IMR-90 (cell line): ENCODE data around the gene PRCD. TPM values are rescaled to one million over a fixed set of nuclear protein-coding genes. Genes with fewer than 3 reads are reported as not detected.
"Not testable (repeated sequence)": the region's sequence is repeated elsewhere in the genome, so short reads cannot be mapped to it uniquely, and the experiment has no call there.

Experiments used
- ATAC-seq: fragments of 200-7000 bp; cut with Tn5 transposase; 2 replicates; pipeline ENCODE4 v1.9.1; 2020; ENCODE audit warnings: low read depth, mild to moderate bottlenecking, moderate library complexity
- BruUV-seq: library from RNA; stranded (reverse); fragments of 400-500 nt; replicated peaks from 2 replicates; lab custom pipeline; 2021; lab: Mats Ljungman, UMichigan
- CTCF ChIA-PET: fragments of 300-600 bp; formaldehyde crosslinking; extraction: SDS; loops from one replicate; lab custom pipeline; 2021; ENCODE audit warnings: antibody characterized with exemption; lab: Yijun Ruan, JAX
- POLR2A ChIA-PET: fragments of 300-600 bp; sonication (Branson Sonifier 250); formaldehyde crosslinking; loops from one replicate; lab custom pipeline; 2022; ENCODE audit warnings: antibody characterized with exemption; ENCODE audit not compliant: unreplicated experiment; lab: Charles Lee
- DNase-seq: peaks from one replicate; pipeline ENCODE4 v3.0.0; 2013
- H2AFZ ChIP-seq: replicated peaks from 2 replicates; pipeline ENCODE3; 2013; ENCODE audit warnings: low read length, mild to moderate bottlenecking; ENCODE audit not compliant: poor library complexity
- H2AK5ac ChIP-seq: 2 replicates; pipeline ENCODE4 v1.6.1; 2013; ENCODE audit warnings: low read depth, low read length, inconsistent platforms
- H2AK9ac ChIP-seq: replicated peaks from 2 replicates; pipeline ENCODE3; 2013; ENCODE audit warnings: mild to moderate bottlenecking, low read depth, low read length, moderate library complexity; ENCODE audit not compliant: poor library complexity
- H2BK120ac ChIP-seq: 2 replicates; pipeline ENCODE4 v1.6.1; 2013; ENCODE audit warnings: low read depth, low read length, inconsistent platforms
- H2BK15ac ChIP-seq: 3 replicates; pipeline ENCODE4 v1.6.1; 2013; ENCODE audit warnings: low read depth, low read length, inconsistent platforms
- H2BK20ac ChIP-seq: 2 replicates; pipeline ENCODE4 v1.6.1; 2013; ENCODE audit warnings: low read depth, mild to moderate bottlenecking, inconsistent platforms, low read length, moderate library complexity
- H2BK5ac ChIP-seq: 2 replicates; pipeline ENCODE4 v1.6.1; 2013; ENCODE audit warnings: mild to moderate bottlenecking, low read depth, low read length, inconsistent platforms; ENCODE audit not compliant: poor library complexity, severe bottlenecking
- H3K14ac ChIP-seq: replicated peaks from 2 replicates; pipeline ENCODE4 v1.6.1; 2013; ENCODE audit warnings: low read depth, low read length, inconsistent platforms
- H3K18ac ChIP-seq: 2 replicates; pipeline ENCODE4 v1.6.1; 2013; ENCODE audit warnings: low read depth, low read length, control low read depth
- H3K23ac ChIP-seq: 2 replicates; pipeline ENCODE4 v1.6.1; 2013; ENCODE audit warnings: low read depth, low read length, inconsistent platforms
- H3K27ac ChIP-seq: 2 replicates; pipeline ENCODE4 v1.5.1; 2013; ENCODE audit warnings: mild to moderate bottlenecking, control low read depth, low read length; ENCODE audit not compliant: insufficient read depth
- H3K27me3 ChIP-seq: 2 replicates; pipeline ENCODE4 v1.6.1; 2013; ENCODE audit warnings: low read length; ENCODE audit not compliant: control insufficient read depth, insufficient read depth
- H3K36me3 ChIP-seq: 2 replicates; pipeline ENCODE4 v1.6.1; 2013; ENCODE audit warnings: low read length, mixed read lengths; ENCODE audit not compliant: control insufficient read depth, insufficient read depth
- H3K4ac ChIP-seq: 2 replicates; pipeline ENCODE4 v1.6.1; 2013; ENCODE audit warnings: low read depth, low read length, inconsistent platforms
- H3K4me1 ChIP-seq: 2 replicates; pipeline ENCODE4 v1.6.1; 2013; ENCODE audit warnings: low read length, mixed read lengths; ENCODE audit not compliant: control insufficient read depth, insufficient read depth
- H3K4me2 ChIP-seq: 2 replicates; pipeline ENCODE4 v1.6.1; 2013; ENCODE audit warnings: low read depth, mild to moderate bottlenecking, control low read depth, low read length, moderate library complexity
- H3K4me3 ChIP-seq: 2 replicates; pipeline ENCODE4 v1.5.1; 2013; ENCODE audit warnings: low read depth, mild to moderate bottlenecking, control low read depth, low read length, moderate library complexity; ENCODE audit not compliant: insufficient read depth
- H3K56ac ChIP-seq: 2 replicates; pipeline ENCODE4 v1.6.1; 2013; ENCODE audit warnings: low read length, inconsistent platforms; ENCODE audit not compliant: insufficient read depth; ENCODE audit errors: extremely low read depth
- H3K79me1 ChIP-seq, 2 experiments: 2 replicates each; pipeline ENCODE4 v1.6.1; 2013; ENCODE audit warnings: low read length in 2 of 2, inconsistent platforms in 1 of 2, low read depth in 1 of 2
- H3K9ac ChIP-seq: 2 replicates; pipeline ENCODE4 v1.6.1; 2013; ENCODE audit warnings: low read depth, low read length, control low read depth
- H3K9me1 ChIP-seq: 2 replicates; pipeline ENCODE4 v1.6.1; 2013; ENCODE audit warnings: low read length, inconsistent platforms; ENCODE audit not compliant: insufficient read depth
- H3K9me3 ChIP-seq: 2 replicates; pipeline ENCODE4 v1.6.1; 2013; ENCODE audit warnings: low read length; ENCODE audit not compliant: control insufficient read depth, insufficient read depth
- H4K20me1 ChIP-seq: 2 replicates; pipeline ENCODE4 v1.6.1; 2013; ENCODE audit warnings: low read length, inconsistent platforms; ENCODE audit not compliant: insufficient read depth
- H4K5ac ChIP-seq: 2 replicates; pipeline ENCODE4 v1.6.1; 2013; ENCODE audit warnings: mild to moderate bottlenecking, low read depth, low read length, control low read depth
- H4K8ac ChIP-seq, 2 experiments: 2 replicates each; pipeline ENCODE4 v1.6.1; 2013; ENCODE audit warnings: low read depth in 2 of 2, low read length in 2 of 2, control low read depth in 1 of 2, inconsistent platforms in 1 of 2
- H4K91ac ChIP-seq: 2 replicates; pipeline ENCODE4 v1.6.1; 2013; ENCODE audit warnings: low read depth, low read length, inconsistent platforms; ENCODE audit not compliant: insufficient read depth
- NFE2L2 ChIP-seq: fragments of 150-350 bp; IDR thresholded peaks from 2 replicates; pipeline ENCODE4 v1.6.1; 2016; ENCODE audit warnings: low read depth, mild to moderate bottlenecking, low read length
- WGBS, 2 experiments: methylation state at CpG; one replicate each; pipeline versions ENCODE4 v1.1.5 to v1.1.7; 2013; ENCODE audit warnings: missing lambda C conversion rate in 2 of 2; ENCODE audit not compliant: insufficient read length in 1 of 2; ENCODE audit errors: extremely low coverage in 2 of 2; 5-methylcytosine and 5-hydroxymethylcytosine counted together
- dilution Hi-C: fragments of 300-500 bp; cut with HindIII; formaldehyde crosslinking; loops from one replicate; pipeline ENCODE4 v1.14.3; 2018; ENCODE audit warnings: low sequenced_read_pairs; ENCODE audit not compliant: unreplicated experiment
- in situ Hi-C: fragments of 300-500 bp; cut with MboI; formaldehyde crosslinking; loops from 3 replicates; pipeline ENCODE4 v1.14.3; 2019; ENCODE audit warnings: low sequenced_read_pairs, inconsistent platforms, mixed read lengths
- intact Hi-C: fragments of 100-400 bp; cut with micrococcal nuclease; formaldehyde crosslinking; loops from 2 replicates; pipeline ENCODE4 v1.10.0; 2022
- polyA plus RNA-seq, 3 experiments: library from polyadenylated mRNA; depleted of rRNA; stranded (reverse); fragments of >200 nt; gene quantifications; 2 replicates each; pipeline ENCODE4 v1.2.3, GENCODE V29; 2012; ENCODE audit warnings: low replicate concordance in 1 of 3
- total RNA-seq: library from RNA; depleted of rRNA; stranded (reverse); fragments of >200 nt; gene quantifications from 2 replicates; pipeline ENCODE4 v1.2.3, GENCODE V29; 2012
- TF ChIP-seq, protein P1 (sequence below): fragments of 150-350 bp; IDR thresholded peaks from 2 replicates; pipeline ENCODE4 v1.6.1; 2017; ENCODE audit warnings: mild to moderate bottlenecking, antibody characterized with exemption, low read length, low read depth

Gene PRCD
- total and polyA plus RNA-seq, 2 of the 4 experiments (the other 2 are of a cell fraction) = 0.32 TPM; not detected in 1

DNA sequence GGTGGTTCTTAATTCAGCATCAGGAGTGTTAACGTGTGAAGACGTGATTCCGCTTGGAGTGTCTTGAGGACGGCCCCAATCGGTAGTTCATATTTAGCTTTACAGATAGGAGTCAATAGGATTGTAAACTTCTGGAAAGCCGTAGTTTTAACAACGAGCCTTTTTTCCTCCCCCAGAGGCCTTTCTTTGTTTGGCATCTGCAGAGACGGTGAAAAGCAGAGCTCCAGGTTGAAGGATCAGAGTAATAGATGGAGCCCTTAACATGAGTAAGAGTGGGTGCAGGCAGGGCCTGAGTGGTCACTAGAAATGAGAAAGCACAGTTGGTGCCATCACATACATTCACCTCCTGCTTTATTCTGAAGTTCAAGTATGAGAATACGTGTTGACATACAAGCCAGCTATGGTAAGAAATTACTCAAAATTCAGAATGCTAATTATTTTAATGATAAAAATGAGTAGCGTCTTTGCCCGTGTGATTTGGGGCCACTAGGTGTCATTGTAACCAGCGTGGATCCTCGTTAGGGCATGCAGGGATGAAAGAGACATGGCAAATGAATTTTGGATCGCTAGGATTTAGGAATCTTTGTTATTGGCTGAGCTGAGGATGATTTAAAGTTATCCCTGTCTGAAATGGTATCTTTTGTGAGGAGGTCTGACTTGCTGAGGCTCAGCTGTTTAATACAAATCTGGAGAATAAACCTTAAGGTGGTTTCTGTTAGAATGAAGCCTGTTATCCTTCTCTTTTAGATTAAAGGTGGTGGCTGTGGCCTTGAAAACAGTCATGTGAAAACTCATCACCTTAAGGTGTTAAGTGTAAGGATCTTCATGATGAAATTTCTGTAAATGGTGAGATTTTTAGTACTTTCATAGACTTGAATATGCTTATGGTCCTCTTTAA lies 18.6 kb downstream of the PRCD start (continued):
- TF ChIP-seq, protein P1, sequence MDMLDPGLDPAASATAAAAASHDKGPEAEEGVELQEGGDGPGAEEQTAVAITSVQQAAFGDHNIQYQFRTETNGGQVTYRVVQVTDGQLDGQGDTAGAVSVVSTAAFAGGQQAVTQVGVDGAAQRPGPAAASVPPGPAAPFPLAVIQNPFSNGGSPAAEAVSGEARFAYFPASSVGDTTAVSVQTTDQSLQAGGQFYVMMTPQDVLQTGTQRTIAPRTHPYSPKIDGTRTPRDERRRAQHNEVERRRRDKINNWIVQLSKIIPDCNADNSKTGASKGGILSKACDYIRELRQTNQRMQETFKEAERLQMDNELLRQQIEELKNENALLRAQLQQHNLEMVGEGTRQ = no peak
- no peak for TF ChIP-seq NFE2L2

DNA sequence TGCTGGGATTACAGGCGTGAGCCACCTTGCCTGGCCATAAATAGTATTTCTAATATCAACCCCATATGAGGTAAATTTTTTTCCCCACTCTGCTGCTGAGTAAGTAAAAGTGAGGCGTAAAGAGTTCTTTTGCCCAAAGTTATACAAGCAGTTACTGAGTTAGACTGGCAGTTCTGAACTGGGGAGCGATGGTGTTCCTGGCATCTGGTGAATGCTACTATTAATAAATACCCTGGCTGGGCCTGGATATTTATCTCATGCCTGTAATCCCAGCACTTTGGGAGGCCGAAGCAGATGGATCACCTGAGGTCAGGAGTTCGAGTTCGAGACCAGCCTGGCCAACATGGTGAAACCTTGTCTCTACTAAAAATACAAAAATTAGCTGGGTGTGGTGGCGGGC lies 19.6 kb downstream of the PRCD start:
- dilution Hi-C loops = not testable (repeated sequence)

More for the DNA sequence above, 19.6 kb downstream of the PRCD start:
- H3K4me1 ChIP-seq = peaks cover 19% of the 10 kb centered on the region
- H2AK5ac ChIP-seq, H3K27me3 ChIP-seq, BruUV-seq, H4K91ac ChIP-seq, H2AFZ ChIP-seq, H3K4me3 ChIP-seq, H4K8ac ChIP-seq, H3K23ac ChIP-seq, H2BK15ac ChIP-seq, H2BK5ac ChIP-seq, H3K56ac ChIP-seq, H3K9me3 ChIP-seq, DNase-seq, H3K14ac ChIP-seq, H3K27ac ChIP-seq, in situ Hi-C loops, H2BK120ac ChIP-seq, H4K5ac ChIP-seq, ATAC-seq, H3K4ac ChIP-seq, H2AK9ac ChIP-seq, H2BK20ac ChIP-seq, H3K18ac ChIP-seq, H3K9me1 ChIP-seq: not testable (repeated sequence)
- intact Hi-C loops = loop anchor here (2.0 to 5.0 kb wide), 2 partner anchors 113 to 151 kb away; partner anchors contain the start of gene MXRA7
- peaks cover 51% of the 10 kb centered on the region for H4K20me1 ChIP-seq
- H3K4me2 ChIP-seq = peak overlapping the region; percentile 64
- H3K36me3 ChIP-seq = peaks cover 17% of the 10 kb centered on the region
- ChIA-PET POLR2A (interaction anchor here (0.6 kb wide), 1 partner anchor 292 kb away, joined by 3 read pairs; no protein-coding TSS in a partner anchor), CTCF (interaction anchor here (1.1 to 4.6 kb wide), 2 partner anchors 65 to 154 kb away, joined by 3 to 19 read pairs; no protein-coding TSS in a partner anchor)
- H3K79me1 ChIP-seq = peaks cover 9 to 51% of the 10 kb centered on the region in 2 experiments
- peak overlapping the region; percentile 9; the same call in 1 of the 2 replicates for H3K9ac ChIP-seq
- WGBS, 2 experiments = 100% methylated on average over 1 of the region's 7 CpGs; no CpG with 5 or more reads in 1 of the 2 experiments
